Gastroesophageal sphincter (tissue), 4 donors: Measurements from ENCODE around the gene PCMTD2. TPM values are rescaled to one million over a fixed set of nuclear protein-coding genes. Genes with fewer than 3 reads are reported as not detected.
A peak's percentile ranks its signal among the peaks of the same experiment; 100 is the strongest.

Source experiments
- ATAC-seq: fragments of 150-250 bp; one replicate; pipeline ENCODE4 v1.9.1; 2016; ENCODE audit warnings: mild to moderate bottlenecking, moderate library complexity
- H3K27ac ChIP-seq, 4 donors: fragments of 200-600 bp; sonication (generic) in 3 of 4; 1 replicate in 3 of 4; 2 replicates in 1 of 4; pipeline ENCODE4 v1.5.1; 2016 to 2019
- H3K27me3 ChIP-seq: fragments of 200-600 bp; sonication (generic); one replicate; pipeline ENCODE4 v1.5.1; 2019
- H3K36me3 ChIP-seq, 2 donors: fragments of 200-600 bp; sonication (generic); one replicate each; pipeline ENCODE4 v1.5.1; 2019; ENCODE audit warnings: control low read depth in 1 of 2
- H3K4me1 ChIP-seq, 3 donors: fragments of 200-600 bp; sonication (generic); 1 replicate in 2 of 3; 2 replicates in 1 of 3; pipeline ENCODE4 v1.5.1; 2016 to 2019; ENCODE audit warnings: control low read depth in 2 of 3
- H3K4me3 ChIP-seq, 2 donors: fragments of 200-600 bp; sonication (generic); one replicate each; pipeline ENCODE4 v1.5.1; 2019; ENCODE audit warnings: mild to moderate bottlenecking in 1 of 2, moderate library complexity in 1 of 2
- H3K9me3 ChIP-seq, 3 donors: fragments of 200-600 bp; sonication (generic); one replicate each; pipeline ENCODE4 v1.5.1; 2017 to 2019; ENCODE audit warnings: control low read depth in 2 of 3
- EP300 ChIP-seq: sonication (generic); formaldehyde crosslinking; IDR thresholded peaks from one replicate; pipeline ENCODE4 v1.6.1; 2017; ENCODE audit warnings: antibody characterized with exemption, mild to moderate bottlenecking
- POLR2A ChIP-seq, 2 donors: fragments of 450-650 bp; IDR thresholded peaks; one replicate each; pipeline ENCODE4 v1.6.1; 2017; ENCODE audit warnings: antibody characterized with exemption in 2 of 2, mild to moderate bottlenecking in 2 of 2, moderate library complexity in 1 of 2
- POLR2AphosphoS5 ChIP-seq: sonication (generic); formaldehyde crosslinking; IDR thresholded peaks from one replicate; pipeline ENCODE4 v1.6.1; 2017; ENCODE audit warnings: antibody characterized with exemption
- whole genome bisulfite sequencing, 2 donors: methylation state at CpG; one replicate each; pipeline ENCODE4 v1.1.5; 2018; ENCODE audit warnings: low coverage in 1 of 2; 5-methylcytosine and 5-hydroxymethylcytosine counted together
- total RNA-seq, 4 donors: library from RNA; depleted of rRNA; stranded (reverse); fragments of >200 nt; gene quantifications; one replicate each; pipeline ENCODE4 v1.1.0, GENCODE V29; 2016
- TF ChIP-seq, protein P1 (sequence below), 4 experiments: fragments of 200-600 bp in 2 of 4; fragments of 450-650 bp in 2 of 4; sonication (generic) in 1 of 4; IDR thresholded peaks; one replicate each; pipeline ENCODE4 v1.5.1; 2017 to 2019; ENCODE audit warnings: antibody characterized with exemption in 4 of 4, mild to moderate bottlenecking in 2 of 4, moderate library complexity in 2 of 4

The PCMTD2 gene
- total RNA-seq, 4 donors from 2014 or later, result 46.0 to 70.0 (median 48.1) TPM

GRCh38 chr20:64261138-64261537, 5.6 kb downstream of the PCMTD2 start:
- H3K27ac ChIP-seq, result peak overlapping the region in 3 of 4 donors; percentile 11 to 54 (median 40)
- peaks cover 4 to 64% (median 15%) of the 10 kb centered on the region in 3 donors for H3K4me1 ChIP-seq
- peak; percentile 86 for ATAC-seq
- peaks cover 0 to 32% of the 10 kb centered on the region in 2 donors for H3K36me3 ChIP-seq
- peak overlapping the region in 1 of 2 donors; percentile 2 for H3K4me3 ChIP-seq
- TF ChIP-seq EP300 (no peak), POLR2A (IDR thresholded peaks at IDR 0.05) (no peak), POLR2AphosphoS5 (no peak)
- TF ChIP-seq, protein P1, sequence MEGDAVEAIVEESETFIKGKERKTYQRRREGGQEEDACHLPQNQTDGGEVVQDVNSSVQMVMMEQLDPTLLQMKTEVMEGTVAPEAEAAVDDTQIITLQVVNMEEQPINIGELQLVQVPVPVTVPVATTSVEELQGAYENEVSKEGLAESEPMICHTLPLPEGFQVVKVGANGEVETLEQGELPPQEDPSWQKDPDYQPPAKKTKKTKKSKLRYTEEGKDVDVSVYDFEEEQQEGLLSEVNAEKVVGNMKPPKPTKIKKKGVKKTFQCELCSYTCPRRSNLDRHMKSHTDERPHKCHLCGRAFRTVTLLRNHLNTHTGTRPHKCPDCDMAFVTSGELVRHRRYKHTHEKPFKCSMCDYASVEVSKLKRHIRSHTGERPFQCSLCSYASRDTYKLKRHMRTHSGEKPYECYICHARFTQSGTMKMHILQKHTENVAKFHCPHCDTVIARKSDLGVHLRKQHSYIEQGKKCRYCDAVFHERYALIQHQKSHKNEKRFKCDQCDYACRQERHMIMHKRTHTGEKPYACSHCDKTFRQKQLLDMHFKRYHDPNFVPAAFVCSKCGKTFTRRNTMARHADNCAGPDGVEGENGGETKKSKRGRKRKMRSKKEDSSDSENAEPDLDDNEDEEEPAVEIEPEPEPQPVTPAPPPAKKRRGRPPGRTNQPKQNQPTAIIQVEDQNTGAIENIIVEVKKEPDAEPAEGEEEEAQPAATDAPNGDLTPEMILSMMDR (IDR thresholded peaks at IDR 0.05), result no peak
- 25 to 35% methylated on average over 9 of the region's 9 CpGs for WGBS, 2 donors
- no peaks in the 10 kb centered on the region for H3K9me3 ChIP-seq
- H3K27me3 ChIP-seq, result no peaks in the 10 kb centered on the region

- no peak for ATAC-seq
- TF ChIP-seq EP300 (no peak), POLR2A (IDR thresholded peaks at IDR 0.05) (no peak), POLR2AphosphoS5 (no peak)
- TF ChIP-seq, protein P1 (IDR thresholded peaks at IDR 0.05), result no peak
- Histone ChIP-seq H3K4me1 (peaks cover 0 to 36% (median 6%) of the 10 kb centered on the region in 3 donors), H3K36me3 (peaks cover 0 to 51% of the 10 kb centered on the region in 2 donors), H3K4me3 (no peak overlapping the region), H3K27me3 (no peaks in the 10 kb centered on the region), H3K9me3 (no peaks in the 10 kb centered on the region), H3K27ac (no peak overlapping the region)
- 81 to 91% methylated on average over 4 of the region's 4 CpGs for WGBS, 2 donors
Measured at GRCh38 chr20:64264091-64264490, 8.5 kb downstream of the PCMTD2 start.

DNA sequence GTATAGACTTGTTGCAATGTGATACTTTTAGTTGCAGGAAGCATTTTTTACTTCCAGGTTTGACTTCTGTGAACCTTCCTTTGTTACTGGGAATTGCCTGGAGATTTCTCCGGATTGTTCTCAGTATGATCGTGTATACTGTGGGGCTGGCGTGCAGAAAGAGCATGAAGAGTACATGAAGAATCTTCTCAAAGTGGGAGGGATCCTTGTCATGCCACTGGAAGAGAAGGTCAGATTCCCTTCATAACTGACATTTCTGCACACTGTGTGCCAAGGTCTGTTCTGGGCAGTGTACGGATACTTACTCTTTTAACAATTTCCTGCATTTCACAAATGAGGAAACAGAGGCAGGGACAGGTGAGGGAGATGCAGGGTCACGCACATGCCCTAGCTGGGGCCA, 9.7 kb downstream of the PCMTD2 start:
- H3K4me1 ChIP-seq, result peaks cover 0 to 27% (median 5%) of the 10 kb centered on the region in 3 donors
- ATAC-seq, result no peak
- TF ChIP-seq EP300 (no peak), POLR2AphosphoS5 (no peak), POLR2A (IDR thresholded peaks at IDR 0.05) (no peak)
- TF ChIP-seq, protein P1 (IDR thresholded peaks at IDR 0.05), result no peak

GRCh38 chr20:64266988-64267387, 11.4 kb downstream of the PCMTD2 start:
- Histone ChIP-seq H3K27ac (no peak overlapping the region), H3K36me3 (peaks cover 0 to 52% of the 10 kb centered on the region in 2 donors), H3K4me3 (no peak overlapping the region), H3K27me3 (no peaks in the 10 kb centered on the region), H3K4me1 (peaks cover 0 to 10% (median 0%) of the 10 kb centered on the region in 3 donors), H3K9me3 (no peaks in the 10 kb centered on the region)
- no peak for ATAC-seq
- no peak for TF ChIP-seq POLR2A (IDR thresholded peaks at IDR 0.05)
- TF ChIP-seq EP300, result no peak
- no peak for TF ChIP-seq POLR2AphosphoS5
- TF ChIP-seq, protein P1 (IDR thresholded peaks at IDR 0.05), result no peak
- WGBS, 2 donors, result 77 to 100% methylated on average over 3 to 5 of the region's 5 CpGs

More for the DNA sequence above, 9.7 kb downstream of the PCMTD2 start:
- Histone ChIP-seq H3K4me3 (no peak overlapping the region), H3K36me3 (peaks cover 0 to 51% of the 10 kb centered on the region in 2 donors), H3K27ac (no peak overlapping the region), H3K9me3 (no peaks in the 10 kb centered on the region), H3K27me3 (no peaks in the 10 kb centered on the region)
- WGBS, 2 donors, result 73% methylated on average over 4 of the region's 5 CpGs; no CpG with 5 or more reads in 1 of the 2 donors

DNA sequence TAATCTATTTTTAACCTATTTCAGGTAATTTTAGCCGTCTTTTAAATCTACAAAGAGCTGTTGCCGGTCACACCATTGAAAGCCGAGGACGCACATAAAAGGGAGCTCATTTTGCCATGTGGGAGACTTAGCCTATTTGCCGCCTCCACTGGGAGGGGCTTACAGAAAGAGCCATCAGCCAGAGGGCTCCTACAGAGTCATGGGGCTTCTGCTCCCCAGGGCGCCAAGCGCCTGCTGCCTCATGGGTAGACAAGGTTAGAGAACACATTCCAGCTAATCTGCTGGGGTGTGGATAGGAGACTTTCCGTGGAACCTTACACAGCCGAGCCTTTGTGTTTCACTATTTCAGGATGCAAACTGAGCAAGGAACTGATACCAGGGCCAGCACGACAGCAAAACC, 12.6 kb downstream of the PCMTD2 start:
- Histone ChIP-seq H3K27ac (no peak overlapping the region), H3K4me3 (no peak overlapping the region), H3K36me3 (peaks cover 0 to 56% of the 10 kb centered on the region in 2 donors), H3K9me3 (no peaks in the 10 kb centered on the region), H3K27me3 (no peaks in the 10 kb centered on the region), H3K4me1 (no peaks in the 10 kb centered on the region)
- 49 to 90% methylated on average over 2 to 9 of the region's 10 CpGs for WGBS, 2 donors
- TF ChIP-seq, protein P1 (IDR thresholded peaks at IDR 0.05), result no peak
- TF ChIP-seq POLR2A (IDR thresholded peaks at IDR 0.05) (no peak), POLR2AphosphoS5 (no peak), EP300 (no peak)
- no peak for ATAC-seq
